GM21390 (cell line): Measurements from ENCODE around the gene COPRS.
A peak's percentile ranks its signal among the peaks of the same experiment; 100 is the strongest.

Source experiments
- ATAC-seq: cut with Tn5 transposase; IDR thresholded peaks from one replicate; pipeline ENCODE4 v1.9.1; 2021; ENCODE audit not compliant: unreplicated experiment

COPRS gene, protein sequence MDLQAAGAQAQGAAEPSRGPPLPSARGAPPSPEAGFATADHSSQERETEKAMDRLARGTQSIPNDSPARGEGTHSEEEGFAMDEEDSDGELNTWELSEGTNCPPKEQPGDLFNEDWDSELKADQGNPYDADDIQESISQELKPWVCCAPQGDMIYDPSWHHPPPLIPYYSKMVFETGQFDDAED

GRCh38 chr17:31858642-31859486, at the start of gene COPRS:
TSS of gene COPRS (minus strand) at chr17:31859244. CDS start at chr17:31859199, 45 bp downstream.
- ATAC-seq, result peak; percentile 59

DNA sequence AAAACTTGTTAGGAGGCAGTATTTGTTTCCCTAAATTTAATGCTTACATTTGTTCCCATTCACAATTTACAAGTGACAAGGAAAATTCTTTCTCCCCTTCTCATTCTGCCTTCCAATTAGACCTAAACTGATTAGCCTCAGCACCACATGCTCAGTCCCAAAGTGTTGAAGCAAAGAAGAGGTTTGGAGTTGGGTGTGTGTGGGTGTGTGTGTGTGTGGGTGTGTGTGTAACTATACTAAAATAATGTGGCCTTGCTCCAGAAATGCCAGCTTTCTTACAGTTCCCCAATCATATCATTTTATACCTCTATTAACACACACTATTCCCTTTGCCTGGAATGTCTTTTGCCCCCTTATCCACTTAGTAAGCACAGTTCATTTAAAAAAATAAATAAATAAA, 49.3 kb upstream of the COPRS start:
- no peak for ATAC-seq

GRCh38 chr17:31907342-31907962, 48.4 kb upstream of the COPRS start:
- ATAC-seq, result no peak

DNA sequence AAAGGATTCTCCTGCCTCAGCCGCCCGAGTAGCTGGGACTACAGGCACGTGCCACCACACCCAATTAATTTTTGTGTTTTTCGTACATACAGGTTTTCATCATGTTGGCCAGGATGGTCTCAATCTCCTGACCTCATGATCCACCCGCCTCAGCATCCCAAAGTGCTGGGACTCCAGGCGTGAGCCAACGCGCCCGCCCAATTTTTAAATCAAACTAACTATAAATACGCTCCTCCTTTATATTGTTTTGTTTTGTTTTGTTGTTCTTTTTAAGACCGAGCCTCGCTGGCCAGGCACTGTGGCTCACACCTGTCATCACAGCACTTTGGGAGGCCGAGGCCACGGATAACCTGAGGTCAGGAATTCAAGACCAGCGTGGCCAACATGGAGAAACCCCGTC, 44.4 kb upstream of the COPRS start:
- no peak for ATAC-seq

DNA sequence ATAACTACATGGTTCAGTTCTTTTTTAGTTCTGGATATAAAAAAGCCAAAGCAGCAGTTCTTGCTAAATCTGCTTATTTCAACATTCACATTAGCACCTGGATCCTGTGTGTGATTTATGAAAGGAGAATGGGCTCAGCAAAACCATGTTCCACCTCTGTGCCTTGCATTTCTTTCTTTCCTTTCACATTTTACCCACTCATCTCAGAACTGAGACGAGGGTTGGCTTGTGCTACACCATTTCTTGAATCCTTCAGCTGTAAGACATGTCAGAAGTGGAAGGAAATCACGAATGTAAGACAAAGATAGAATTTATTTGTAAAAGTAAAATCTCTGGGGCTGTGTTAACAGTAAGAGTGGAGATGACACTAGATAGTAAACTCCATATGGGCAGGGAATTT, 43.6 kb upstream of the COPRS start:
- ATAC-seq, result no peak

GRCh38 chr17:31900877-31901276, 41.8 kb upstream of the COPRS start:
- no peak for ATAC-seq

DNA sequence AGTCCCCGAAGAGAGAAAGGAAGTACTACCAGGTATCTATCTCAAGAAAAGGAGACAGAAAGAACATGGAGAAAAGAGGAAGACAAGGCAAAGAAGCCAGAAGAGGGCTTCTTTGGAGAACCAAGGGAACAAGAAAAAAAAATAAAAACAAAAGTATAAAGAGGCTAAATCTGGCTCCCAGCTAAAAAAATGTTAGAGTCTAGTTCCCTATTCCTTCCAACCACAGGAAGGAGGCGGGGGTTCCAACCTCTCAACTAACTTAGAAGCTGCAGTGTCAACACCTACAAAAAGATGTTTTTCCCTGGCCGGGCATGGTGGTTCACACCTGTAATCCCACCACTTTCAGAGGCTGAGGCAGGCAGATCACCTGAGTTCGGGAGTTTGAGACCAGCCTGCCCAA, 29.1 kb upstream of the COPRS start:
- no peak for ATAC-seq

- ATAC-seq, result no peak
Measured at GRCh38 chr17:31882571-31882970, 23.5 kb upstream of the COPRS start.

DNA sequence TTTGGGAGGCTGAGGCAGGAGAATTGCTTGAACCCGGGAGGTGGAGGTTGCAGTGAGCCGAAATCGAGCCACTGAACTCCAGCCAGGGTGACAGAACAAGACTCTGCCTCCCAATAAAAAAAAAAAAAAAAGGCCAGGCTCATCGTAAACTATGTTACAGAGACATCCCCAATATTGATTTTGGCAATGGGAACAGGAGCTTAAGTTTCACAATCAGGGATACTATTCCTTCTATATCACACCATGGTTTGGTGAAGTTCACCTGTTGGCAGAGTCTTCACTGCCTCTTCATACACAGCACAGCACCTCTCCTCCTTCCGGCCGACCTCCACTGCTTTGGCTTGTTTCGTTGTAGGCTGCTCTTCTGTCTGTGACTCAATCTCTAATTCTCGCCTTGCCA, 21.3 kb upstream of the COPRS start:
- no peak for ATAC-seq

- no peak for ATAC-seq
Measured at GRCh38 chr17:31878703-31879073, 19.6 kb upstream of the COPRS start.

DNA sequence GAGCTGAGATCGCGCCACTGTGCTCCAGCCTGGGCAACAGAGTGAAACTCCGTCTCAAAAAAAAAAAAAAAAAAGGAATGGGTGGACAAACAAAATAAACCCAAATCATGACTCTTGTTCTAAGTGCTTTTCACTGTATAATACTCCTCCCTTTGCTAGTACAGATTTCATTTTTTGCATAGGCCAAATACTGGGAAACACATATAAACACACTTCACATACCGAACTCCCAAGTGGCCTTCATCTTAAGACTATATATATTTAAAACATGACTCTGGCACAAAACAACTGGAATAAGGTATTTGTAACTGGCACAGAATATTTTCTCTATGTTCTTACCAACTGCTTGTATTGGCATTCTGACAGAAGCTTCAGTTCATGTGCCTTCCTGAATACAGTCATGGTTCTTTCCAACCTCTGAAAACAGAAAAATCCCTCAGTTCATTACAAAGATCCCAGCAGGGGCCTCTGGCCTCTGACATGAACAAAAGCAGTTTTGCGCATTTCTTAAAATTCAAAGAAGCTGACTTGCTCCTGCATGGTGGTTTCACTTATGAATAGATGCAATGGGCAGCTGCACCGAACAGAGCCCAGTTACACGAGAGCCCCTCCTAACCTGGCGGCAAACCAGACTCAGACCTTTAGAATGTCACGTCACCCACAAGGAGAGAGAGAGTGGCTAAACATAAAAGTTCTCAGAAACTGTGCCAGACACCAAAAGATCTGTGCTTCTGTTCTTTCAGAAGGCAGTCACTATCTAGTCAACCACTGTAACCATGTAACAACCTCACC, 19.1 kb upstream of the COPRS start:
- no peak for ATAC-seq

- ATAC-seq, result no peak
Measured at GRCh38 chr17:31877341-31877740, 18.3 kb upstream of the COPRS start.

DNA sequence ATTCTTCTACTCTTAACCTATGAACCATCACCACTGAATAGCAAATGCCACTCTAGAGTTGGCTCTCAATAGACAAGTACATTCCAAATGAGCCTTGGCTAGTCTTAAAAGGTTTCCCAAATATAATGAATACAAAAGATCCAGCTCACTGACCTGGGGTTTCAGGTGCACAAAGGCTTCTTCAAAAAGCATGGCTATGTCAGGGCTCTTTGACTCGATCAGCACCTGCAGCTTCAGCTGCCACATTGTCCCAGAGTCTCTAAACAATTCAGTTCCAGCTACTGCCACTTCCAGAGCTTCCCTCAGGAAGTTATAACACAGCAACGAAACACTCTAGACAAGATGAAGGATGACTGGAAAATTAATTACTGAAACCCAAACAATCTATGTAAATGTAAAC, 16.0 kb upstream of the COPRS start:
- ATAC-seq, result no peak

DNA sequence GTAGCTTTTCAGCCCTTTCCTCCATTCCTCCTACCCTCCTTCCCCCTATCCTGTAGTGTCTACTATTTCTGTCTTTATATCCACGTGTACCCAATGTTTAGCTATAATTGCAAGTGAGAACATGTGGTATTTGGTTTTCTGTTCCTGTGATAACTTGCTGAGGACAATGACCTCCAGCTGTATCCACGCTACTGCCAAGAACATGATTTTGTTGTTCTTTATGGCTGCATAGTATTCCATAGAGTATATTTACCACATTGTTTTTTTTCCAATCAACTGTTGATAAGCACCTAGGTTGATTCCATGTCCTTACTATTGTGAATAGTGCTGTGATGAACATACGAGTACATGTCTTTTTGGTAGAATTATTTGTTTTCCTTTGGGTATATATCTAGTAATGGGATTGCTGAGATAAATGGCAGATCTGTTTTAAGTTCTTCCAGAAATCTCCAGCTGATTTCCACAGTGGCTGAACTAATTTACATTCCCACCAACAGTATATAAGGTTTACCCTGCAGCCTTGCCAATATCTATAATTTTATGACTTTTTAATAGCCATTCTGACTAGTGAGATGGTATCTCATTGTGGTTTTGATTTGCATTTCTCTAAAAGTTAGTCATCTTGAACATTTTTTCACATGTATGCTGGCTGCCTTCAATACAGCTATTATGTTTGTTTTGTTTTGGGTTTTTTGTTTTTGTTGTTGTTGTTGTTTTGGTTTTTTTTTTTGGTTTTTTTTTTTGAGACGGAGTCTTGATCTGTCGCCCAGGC, 10.9 kb upstream of the COPRS start:
- ATAC-seq, result no peak

GRCh38 chr17:31869031-31869430, 10.0 kb upstream of the COPRS start:
- no peak for ATAC-seq

- ATAC-seq, result no peak
Measured at GRCh38 chr17:31859487-31860008, 504 bp upstream of the COPRS start.

GRCh38 chr17:31857920-31858641, 963 bp downstream of the COPRS start:
- ATAC-seq, result peak; percentile 14

- ATAC-seq, result no peak
Measured at GRCh38 chr17:31856750-31857149, 2.3 kb downstream of the COPRS start.

- ATAC-seq, result no peak
Measured at GRCh38 chr17:31854672-31855071, 4.4 kb downstream of the COPRS start.
